ENCODE measurements around the gene CERS2.

GRCh38 chr1:150968491-150968890 lies 6.1 kb downstream of the CERS2 start:
- no peak for TF ChIP-seq TAF1 (IDR thresholded peaks at IDR 0.05; ENCODE audit: borderline replicate concordance, low read depth, low read length)
- no peak for TF ChIP-seq POLR2AphosphoS5 (IDR thresholded peaks at IDR 0.05; ENCODE audit: low read depth, low read length)
- TF ChIP-seq CHD2 (IDR thresholded peaks at IDR 0.05; ENCODE audit: low read length, partially characterized antibody) = no peak
- no peak for TF ChIP-seq FOSL2 (IDR thresholded peaks at IDR 0.05; ENCODE audit: borderline replicate concordance, low read depth)
- no peak for TF ChIP-seq CTCF (IDR thresholded peaks at IDR 0.05)
- no peak for TF ChIP-seq NFIC (IDR thresholded peaks at IDR 0.05; ENCODE audit: borderline replicate concordance)
- TF ChIP-seq EP300 (IDR thresholded peaks at IDR 0.05; ENCODE audit: borderline replicate concordance in 1 of 2, low read depth in 1 of 2, low read length in 1 of 2) = no peak
- TF ChIP-seq USF2 (IDR thresholded peaks at IDR 0.05; ENCODE audit: borderline replicate concordance, low read depth, low read length) = no peak
- no peak for TF ChIP-seq USF1 (IDR thresholded peaks at IDR 0.05; ENCODE audit: borderline replicate concordance, low read depth)
- TF ChIP-seq MXI1 (IDR thresholded peaks at IDR 0.05; ENCODE audit: low read depth, low read length) = no peak
- no peak for TF ChIP-seq EZH2phosphoT487 (IDR thresholded peaks at IDR 0.05; ENCODE audit: borderline replicate concordance, low read depth)
